ENCODE data around the gene PPFIA1. TPM values are rescaled to one million over a fixed set of nuclear protein-coding genes. Genes with fewer than 3 reads are reported as not detected.

Gene PPFIA1
- total RNA-seq, 1 experiment from 2014 or later, result 113 TPM

DNA sequence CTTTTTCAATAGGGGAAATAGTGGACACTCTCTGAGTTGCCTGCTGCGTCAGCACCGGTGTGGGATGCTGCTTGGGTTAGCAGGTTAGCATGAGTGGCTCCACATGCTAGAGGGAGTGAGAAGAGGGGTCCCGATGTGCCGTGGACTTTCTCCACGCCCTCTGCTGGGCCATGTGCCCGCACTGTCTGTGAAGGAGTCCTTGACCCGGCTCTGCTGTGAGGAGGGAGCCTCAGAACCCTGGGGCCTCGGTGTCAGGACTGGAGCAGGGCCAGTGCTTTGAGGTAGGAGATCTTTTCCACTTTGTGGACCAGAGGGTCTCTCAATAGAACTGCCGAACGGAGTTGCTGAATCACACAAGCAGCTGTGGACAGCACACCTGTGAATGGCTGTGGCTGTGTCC is 142.7 kb downstream of the PPFIA1 start:
- TF ChIP-seq, protein P1, sequence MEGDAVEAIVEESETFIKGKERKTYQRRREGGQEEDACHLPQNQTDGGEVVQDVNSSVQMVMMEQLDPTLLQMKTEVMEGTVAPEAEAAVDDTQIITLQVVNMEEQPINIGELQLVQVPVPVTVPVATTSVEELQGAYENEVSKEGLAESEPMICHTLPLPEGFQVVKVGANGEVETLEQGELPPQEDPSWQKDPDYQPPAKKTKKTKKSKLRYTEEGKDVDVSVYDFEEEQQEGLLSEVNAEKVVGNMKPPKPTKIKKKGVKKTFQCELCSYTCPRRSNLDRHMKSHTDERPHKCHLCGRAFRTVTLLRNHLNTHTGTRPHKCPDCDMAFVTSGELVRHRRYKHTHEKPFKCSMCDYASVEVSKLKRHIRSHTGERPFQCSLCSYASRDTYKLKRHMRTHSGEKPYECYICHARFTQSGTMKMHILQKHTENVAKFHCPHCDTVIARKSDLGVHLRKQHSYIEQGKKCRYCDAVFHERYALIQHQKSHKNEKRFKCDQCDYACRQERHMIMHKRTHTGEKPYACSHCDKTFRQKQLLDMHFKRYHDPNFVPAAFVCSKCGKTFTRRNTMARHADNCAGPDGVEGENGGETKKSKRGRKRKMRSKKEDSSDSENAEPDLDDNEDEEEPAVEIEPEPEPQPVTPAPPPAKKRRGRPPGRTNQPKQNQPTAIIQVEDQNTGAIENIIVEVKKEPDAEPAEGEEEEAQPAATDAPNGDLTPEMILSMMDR (conservative IDR thresholded peaks at IDR 0.05; ENCODE audit: low read depth, low read length), result no peak
- TF ChIP-seq EZH2 (IDR thresholded peaks at IDR 0.05; ENCODE audit: borderline replicate concordance, low read depth, low read length, poor library complexity, severe bottlenecking), result no peak
- ChIA-PET CTCF (no interaction called here), POLR2A (ENCODE audit: low non-redundant PET) (no interaction called here)
- BruUV-seq (replicated peaks), result no TSS peak
- H3K27me3 ChIP-seq (replicated peaks; ENCODE audit: insufficient read depth, low read depth, low read length, poor library complexity), result no peaks in the 10 kb centered on the region
- H3K4me1 ChIP-seq (ENCODE audit: insufficient read depth, low read length, poor library complexity, severe bottlenecking), result no peaks in the 10 kb centered on the region
- intact Hi-C loops (cut with micrococcal nuclease; ENCODE audit: unreplicated experiment), result no loop called here
- no peak overlapping the region for H3K4me3 ChIP-seq (ENCODE audit: low read depth, low read length, poor library complexity, severe bottlenecking)
- H3K36me3 ChIP-seq (ENCODE audit: insufficient read depth, low read length, poor library complexity, severe bottlenecking), result peaks cover 96% of the 10 kb centered on the region
- H3K9me3 ChIP-seq (ENCODE audit: low read depth, low read length, poor library complexity, severe bottlenecking), result no peaks in the 10 kb centered on the region
- no peak overlapping the region for H3K27ac ChIP-seq (ENCODE audit: low read depth, low read length, poor library complexity, severe bottlenecking)
- no peak for DNase-seq (ENCODE audit: low spot score)

DNA sequence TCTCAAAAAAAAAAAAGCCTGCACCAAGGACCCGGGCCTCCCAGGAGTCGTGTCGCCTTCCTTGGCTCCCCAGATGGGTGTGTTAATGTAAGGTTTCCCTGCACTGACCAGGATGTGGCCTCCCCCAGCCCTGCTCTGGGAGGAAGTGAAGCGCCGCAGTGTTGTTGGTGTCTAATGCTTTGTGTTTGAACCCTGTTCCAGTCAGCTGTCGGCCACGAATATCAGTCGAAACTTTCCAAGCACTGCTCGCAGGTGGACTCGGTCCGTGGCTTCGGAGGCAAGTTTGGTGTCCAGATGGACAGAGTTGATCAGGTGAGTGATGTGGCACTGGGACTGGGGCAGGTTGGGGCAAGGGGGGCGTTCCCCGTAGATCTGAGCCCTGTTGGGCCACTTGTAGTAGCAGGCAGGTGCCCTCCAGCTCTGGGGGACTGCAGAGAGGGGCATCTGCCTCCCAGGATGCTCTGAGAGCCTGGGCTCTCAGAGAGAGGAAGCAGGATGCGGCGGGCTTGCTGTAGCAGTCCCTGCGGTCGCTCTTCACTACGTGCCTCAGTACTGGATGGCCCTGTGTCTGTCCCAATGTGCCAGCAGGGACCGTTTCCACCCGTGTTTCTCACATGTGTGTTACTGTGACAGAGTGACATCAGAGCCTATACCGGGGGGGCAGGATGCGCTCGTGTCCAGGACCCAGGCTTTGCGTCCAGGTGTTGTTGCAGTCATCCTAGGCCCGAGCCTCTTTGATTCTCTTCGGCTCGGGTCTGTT is 144.0 kb downstream of the PPFIA1 start:
- Histone ChIP-seq H3K4me1 (ENCODE audit: insufficient read depth, low read length, poor library complexity, severe bottlenecking) (no peaks in the 10 kb centered on the region), H3K27me3 (replicated peaks; ENCODE audit: insufficient read depth, low read depth, low read length, poor library complexity) (no peaks in the 10 kb centered on the region), H3K4me3 (ENCODE audit: low read depth, low read length, poor library complexity, severe bottlenecking) (no peak overlapping the region), H3K27ac (ENCODE audit: low read depth, low read length, poor library complexity, severe bottlenecking) (no peak overlapping the region), H3K9me3 (ENCODE audit: low read depth, low read length, poor library complexity, severe bottlenecking) (no peaks in the 10 kb centered on the region), H3K36me3 (ENCODE audit: insufficient read depth, low read length, poor library complexity, severe bottlenecking) (peaks cover 91% of the 10 kb centered on the region)
- no peak for TF ChIP-seq EZH2 (IDR thresholded peaks at IDR 0.05; ENCODE audit: borderline replicate concordance, low read depth, low read length, poor library complexity, severe bottlenecking)
- TF ChIP-seq, protein P1 (conservative IDR thresholded peaks at IDR 0.05; ENCODE audit: low read depth, low read length), result no peak
- CTCF ChIA-PET, result no interaction called here
- no TSS peak for BruUV-seq (replicated peaks)
- no peak for DNase-seq (ENCODE audit: low spot score)
- intact Hi-C loops (cut with micrococcal nuclease; ENCODE audit: unreplicated experiment), result no loop called here
- POLR2A ChIA-PET (ENCODE audit: low non-redundant PET), result no interaction called here

DNA sequence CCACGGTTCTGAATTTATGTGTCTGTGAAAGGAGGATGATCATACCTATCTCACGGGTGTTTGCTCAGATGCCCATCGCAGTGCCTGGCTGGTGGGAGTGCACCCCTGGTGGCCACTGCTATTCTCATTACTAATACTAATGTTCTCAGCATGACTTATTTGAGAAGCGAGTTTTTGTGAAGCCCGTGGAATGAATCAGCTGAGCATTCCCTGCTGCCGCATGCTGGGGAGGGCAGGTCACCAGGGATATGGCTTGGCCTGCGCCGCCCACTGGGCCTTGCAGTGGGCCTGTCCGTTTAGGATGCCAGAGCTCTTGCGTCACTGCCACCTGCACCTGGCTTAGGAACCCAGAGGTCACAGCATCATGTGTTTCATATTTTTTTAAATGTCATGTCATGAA is 144.7 kb downstream of the PPFIA1 start:
- POLR2A ChIA-PET (ENCODE audit: low non-redundant PET), result no interaction called here
- DNase-seq (ENCODE audit: low spot score), result no peak
- peak overlapping the region; percentile 69 for H3K27ac ChIP-seq (ENCODE audit: low read depth, low read length, poor library complexity, severe bottlenecking)
- no peak for TF ChIP-seq EZH2 (IDR thresholded peaks at IDR 0.05; ENCODE audit: borderline replicate concordance, low read depth, low read length, poor library complexity, severe bottlenecking)
- TF ChIP-seq, protein P1 (conservative IDR thresholded peaks at IDR 0.05; ENCODE audit: low read depth, low read length), result 0 out of 2 replicates have a peak, but pooled peaks have one; percentile 37
- H3K4me1 ChIP-seq (ENCODE audit: insufficient read depth, low read length, poor library complexity, severe bottlenecking), result no peaks in the 10 kb centered on the region
- no peak overlapping the region for H3K4me3 ChIP-seq (ENCODE audit: low read depth, low read length, poor library complexity, severe bottlenecking)
- intact Hi-C loops (cut with micrococcal nuclease; ENCODE audit: unreplicated experiment), result no loop called here
- CTCF ChIA-PET, result no interaction called here
- no peaks in the 10 kb centered on the region for H3K27me3 ChIP-seq (replicated peaks; ENCODE audit: insufficient read depth, low read depth, low read length, poor library complexity)
- BruUV-seq (replicated peaks), result no TSS peak
- H3K36me3 ChIP-seq (ENCODE audit: insufficient read depth, low read length, poor library complexity, severe bottlenecking), result peaks cover 91% of the 10 kb centered on the region
- no peaks in the 10 kb centered on the region for H3K9me3 ChIP-seq (ENCODE audit: low read depth, low read length, poor library complexity, severe bottlenecking)

All from A673 (cell line).